Measurements from ENCODE around the gene ZNF70. TPM values are rescaled to one million over a fixed set of nuclear protein-coding genes. Genes with fewer than 3 reads are reported as not detected.

ZNF70 gene
- total RNA-seq, 2 donors from 2014 or later = 2.8 to 3.5 TPM

GRCh38 chr22:23786752-23787599, 36.1 kb upstream of the ZNF70 start, which contains the start of gene SMARCB1:
TSS of gene SMARCB1 (plus strand) at chr22:23786966. CDS start at chr22:23787170, 204 bp downstream.
- intact Hi-C loops (cut with DNase I) = no loop called here
- DNase-seq = peak; percentile 93

GRCh38 chr22:23786261-23786710, 35.4 kb upstream of the ZNF70 start:
- intact Hi-C loops (cut with DNase I) = no loop called here
- Histone ChIP-seq H3K4me1 (peaks cover 7% of the 10 kb centered on the region), H3K9ac (ENCODE audit: low read depth in 2 of 2, low read length in 2 of 2) (peak overlapping the region; percentile 46 to 59), H3K27me3 (no peaks in the 10 kb centered on the region), H3K4me3 (peak overlapping the region; percentile 65), H3K27ac (peak overlapping the region; percentile 97), H3K36me3 (no peaks in the 10 kb centered on the region), H3K9me3 (no peaks in the 10 kb centered on the region)
- no peak for DNase-seq
- TF ChIP-seq, protein P1, sequence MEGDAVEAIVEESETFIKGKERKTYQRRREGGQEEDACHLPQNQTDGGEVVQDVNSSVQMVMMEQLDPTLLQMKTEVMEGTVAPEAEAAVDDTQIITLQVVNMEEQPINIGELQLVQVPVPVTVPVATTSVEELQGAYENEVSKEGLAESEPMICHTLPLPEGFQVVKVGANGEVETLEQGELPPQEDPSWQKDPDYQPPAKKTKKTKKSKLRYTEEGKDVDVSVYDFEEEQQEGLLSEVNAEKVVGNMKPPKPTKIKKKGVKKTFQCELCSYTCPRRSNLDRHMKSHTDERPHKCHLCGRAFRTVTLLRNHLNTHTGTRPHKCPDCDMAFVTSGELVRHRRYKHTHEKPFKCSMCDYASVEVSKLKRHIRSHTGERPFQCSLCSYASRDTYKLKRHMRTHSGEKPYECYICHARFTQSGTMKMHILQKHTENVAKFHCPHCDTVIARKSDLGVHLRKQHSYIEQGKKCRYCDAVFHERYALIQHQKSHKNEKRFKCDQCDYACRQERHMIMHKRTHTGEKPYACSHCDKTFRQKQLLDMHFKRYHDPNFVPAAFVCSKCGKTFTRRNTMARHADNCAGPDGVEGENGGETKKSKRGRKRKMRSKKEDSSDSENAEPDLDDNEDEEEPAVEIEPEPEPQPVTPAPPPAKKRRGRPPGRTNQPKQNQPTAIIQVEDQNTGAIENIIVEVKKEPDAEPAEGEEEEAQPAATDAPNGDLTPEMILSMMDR (IDR thresholded peaks at IDR 0.05) = no peak

More at GRCh38 chr22:23786752-23787599, 36.1 kb upstream of the ZNF70 start, which contains the start of gene SMARCB1:
- H3K27ac ChIP-seq = peak within 1 kb of the TSS; percentile 97
- no peaks in the 10 kb centered on the region for H3K36me3 ChIP-seq
- no peaks in the 10 kb centered on the region for H3K9me3 ChIP-seq
- peak within 1 kb of the TSS; percentile 65 for H3K4me3 ChIP-seq
- H3K9ac ChIP-seq (ENCODE audit: low read depth in 2 of 2, low read length in 2 of 2) = peak within 1 kb of the TSS; percentile 83 to 88
- TF ChIP-seq, protein P1 (IDR thresholded peaks at IDR 0.05) = no peak
- peaks cover 7% of the 10 kb centered on the region for H3K4me1 ChIP-seq
- no peaks in the 10 kb centered on the region for H3K27me3 ChIP-seq

DNA sequence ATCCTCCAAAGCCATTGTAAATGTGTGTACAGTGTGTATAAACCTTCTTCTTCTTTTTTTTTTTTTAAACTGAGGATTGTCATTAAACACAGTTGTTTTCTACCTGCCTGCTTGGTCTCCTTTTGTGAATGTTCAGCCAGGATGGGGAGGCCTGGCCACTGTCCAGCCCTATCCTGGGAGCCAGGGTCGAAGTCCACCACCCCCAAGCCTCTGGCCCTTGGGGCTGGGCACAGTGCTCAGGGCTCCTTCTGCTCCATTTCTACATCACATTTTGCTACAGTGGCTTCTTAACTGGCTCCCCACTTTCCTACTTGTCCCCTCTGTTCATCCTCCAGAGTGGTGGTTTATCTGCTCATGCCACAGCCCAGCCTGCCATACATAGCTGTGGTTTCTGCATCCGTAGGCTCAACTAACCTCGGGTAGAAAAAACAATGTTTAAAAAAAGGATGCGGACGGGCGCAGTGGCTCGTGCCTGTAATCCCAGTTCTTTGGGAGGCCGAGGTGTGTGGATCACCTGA, 33.4 kb upstream of the ZNF70 start:
- TF ChIP-seq, protein P1 (IDR thresholded peaks at IDR 0.05) = no peak
- intact Hi-C loops (cut with DNase I) = no loop called here
- H3K9me3 ChIP-seq = no peaks in the 10 kb centered on the region
- H3K9ac ChIP-seq (ENCODE audit: low read depth in 2 of 2, low read length in 2 of 2) = no peak overlapping the region
- no peaks in the 10 kb centered on the region for H3K36me3 ChIP-seq
- DNase-seq = peak; percentile 58
- H3K4me3 ChIP-seq = no peak overlapping the region
- H3K4me1 ChIP-seq = peaks cover 7% of the 10 kb centered on the region
- no peaks in the 10 kb centered on the region for H3K27me3 ChIP-seq
- no peak overlapping the region for H3K27ac ChIP-seq

DNA sequence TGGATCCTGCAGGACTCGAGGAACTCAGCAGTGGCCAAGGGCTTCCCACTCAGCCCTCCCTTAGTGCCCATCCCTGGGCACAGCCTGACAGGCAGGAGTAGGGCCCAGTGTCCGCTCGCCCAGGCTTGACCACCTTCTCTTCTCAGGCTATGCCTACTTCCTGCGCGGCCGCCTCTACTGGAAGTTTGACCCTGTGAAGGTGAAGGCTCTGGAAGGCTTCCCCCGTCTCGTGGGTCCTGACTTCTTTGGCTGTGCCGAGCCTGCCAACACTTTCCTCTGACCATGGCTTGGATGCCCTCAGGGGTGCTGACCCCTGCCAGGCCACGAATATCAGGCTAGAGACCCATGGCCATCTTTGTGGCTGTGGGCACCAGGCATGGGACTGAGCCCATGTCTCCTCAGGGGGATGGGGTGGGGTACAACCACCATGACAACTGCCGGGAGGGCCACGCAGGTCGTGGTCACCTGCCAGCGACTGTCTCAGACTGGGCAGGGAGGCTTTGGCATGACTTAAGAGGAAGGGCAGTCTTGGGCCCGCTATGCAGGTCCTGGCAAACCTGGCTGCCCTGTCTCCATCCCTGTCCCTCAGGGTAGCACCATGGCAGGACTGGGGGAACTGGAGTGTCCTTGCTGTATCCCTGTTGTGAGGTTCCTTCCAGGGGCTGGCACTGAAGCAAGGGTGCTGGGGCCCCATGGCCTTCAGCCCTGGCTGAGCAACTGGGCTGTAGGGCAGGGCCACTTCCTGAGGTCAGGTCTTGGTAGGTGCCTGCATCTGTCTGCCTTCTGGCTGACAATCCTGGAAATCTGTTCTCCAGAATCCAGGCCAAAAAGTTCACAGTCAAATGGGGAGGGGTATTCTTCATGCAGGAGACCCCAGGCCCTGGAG, 32.6 kb upstream of the ZNF70 start:
- Histone ChIP-seq H3K4me1 (peaks cover 7% of the 10 kb centered on the region), H3K27me3 (no peaks in the 10 kb centered on the region), H3K36me3 (no peaks in the 10 kb centered on the region), H3K4me3 (no peak overlapping the region), H3K9ac (ENCODE audit: low read depth in 2 of 2, low read length in 2 of 2) (no peak overlapping the region), H3K27ac (no peak overlapping the region), H3K9me3 (no peaks in the 10 kb centered on the region)
- intact Hi-C loops (cut with DNase I) = no loop called here
- DNase-seq = no peak
- TF ChIP-seq, protein P1 (IDR thresholded peaks at IDR 0.05) = no peak

- no peak for DNase-seq
- no peak overlapping the region for H3K4me3 ChIP-seq
- H3K4me1 ChIP-seq = peaks cover 1% of the 10 kb centered on the region
- H3K9ac ChIP-seq (ENCODE audit: low read depth in 2 of 2, low read length in 2 of 2) = peak overlapping the region in 1 of 2 donors; percentile 6
- TF ChIP-seq, protein P1 (IDR thresholded peaks at IDR 0.05) = no peak
- no peaks in the 10 kb centered on the region for H3K9me3 ChIP-seq
- intact Hi-C loops (cut with DNase I) = no loop called here
- H3K27ac ChIP-seq = no peak overlapping the region
- H3K36me3 ChIP-seq = no peaks in the 10 kb centered on the region
- no peaks in the 10 kb centered on the region for H3K27me3 ChIP-seq
Measured at GRCh38 chr22:23782703-23783102, 31.8 kb upstream of the ZNF70 start.

Data from colonic mucosa (tissue), 4 donors.